Karpas-422 (cell line): ENCODE measurements around the gene KDELR3. TPM values are rescaled to one million over a fixed set of nuclear protein-coding genes. Genes with fewer than 3 reads are reported as not detected.
"Not testable (repeated sequence)": the region's sequence is repeated elsewhere in the genome, so short reads cannot be mapped to it uniquely, and the experiment has no call there.

ENCODE experiments used
- DNase-seq: peaks from one replicate; pipeline ENCODE4 v3.0.0-alpha.2; 2015
- H2AFZ ChIP-seq: fragments of 200-600 bp; sonication (generic); 2 replicates; pipeline ENCODE4 v1.6.1; 2014; ENCODE audit warnings: antibody characterized with exemption, low read length, mixed read lengths
- H3K27ac ChIP-seq: fragments of 200-600 bp; sonication (generic); 2 replicates; pipeline ENCODE4 v1.5.1; 2014; ENCODE audit warnings: mild to moderate bottlenecking, low read length, moderate library complexity
- H3K27me3 ChIP-seq: fragments of 200-600 bp; sonication (generic); 2 replicates; pipeline ENCODE4 v1.6.1; 2014; ENCODE audit warnings: low read length, mixed read lengths
- H3K36me3 ChIP-seq: fragments of 200-600 bp; sonication (generic); 2 replicates; pipeline ENCODE4 v1.6.1; 2014; ENCODE audit warnings: low read length, mixed read lengths; ENCODE audit not compliant: insufficient read depth
- H3K4me1 ChIP-seq: fragments of 200-600 bp; sonication (generic); 2 replicates; pipeline ENCODE4 v1.6.1; 2014; ENCODE audit warnings: mild to moderate bottlenecking, low read length, mixed read lengths
- H3K4me2 ChIP-seq: fragments of 200-600 bp; sonication (generic); 2 replicates; pipeline ENCODE4 v1.6.1; 2014; ENCODE audit warnings: low read length, low read depth, mild to moderate bottlenecking; ENCODE audit not compliant: poor library complexity, severe bottlenecking
- H3K4me3 ChIP-seq: fragments of 200-600 bp; sonication (generic); 2 replicates; pipeline ENCODE4 v1.5.1; 2014; ENCODE audit warnings: mild to moderate bottlenecking, antibody characterized with exemption, low read length, mixed read lengths
- H3K79me2 ChIP-seq: fragments of 200-600 bp; sonication (generic); 2 replicates; pipeline ENCODE4 v1.6.1; 2014; ENCODE audit warnings: mild to moderate bottlenecking, low read length, mixed read lengths
- H3K9ac ChIP-seq: fragments of 200-600 bp; sonication (generic); 2 replicates; pipeline ENCODE4 v1.6.0; 2014; ENCODE audit warnings: low read length
- H3K9me2 ChIP-seq: fragments of 200-600 bp; sonication (generic), shearing (Covaris generic); replicated peaks from 2 replicates; pipeline ENCODE4 v1.6.0; 2014; ENCODE audit warnings: mild to moderate bottlenecking, low read length, moderate library complexity; ENCODE audit not compliant: insufficient read depth
- H3K9me3 ChIP-seq: fragments of 300-700, 200-600 bp; sonication (generic); 2 replicates; pipeline ENCODE4 v1.6.1; 2014; ENCODE audit warnings: low read length, mixed read lengths
- H4K20me1 ChIP-seq: fragments of 200-600 bp; sonication (generic); 2 replicates; pipeline ENCODE4 v1.6.1; 2014; ENCODE audit warnings: mild to moderate bottlenecking, antibody characterized with exemption, low read length, low read depth; ENCODE audit not compliant: insufficient read depth
- total RNA-seq: library from RNA; depleted of rRNA; stranded (reverse); fragments of >200 nt; shearing (Covaris generic); gene quantifications from 2 replicates; pipeline ENCODE4 v1.2.3, GENCODE V29; 2014; ENCODE audit warnings: low replicate concordance

KDELR3 gene
- total RNA-seq, 1 experiment from 2014 or later, result not detected

DNA sequence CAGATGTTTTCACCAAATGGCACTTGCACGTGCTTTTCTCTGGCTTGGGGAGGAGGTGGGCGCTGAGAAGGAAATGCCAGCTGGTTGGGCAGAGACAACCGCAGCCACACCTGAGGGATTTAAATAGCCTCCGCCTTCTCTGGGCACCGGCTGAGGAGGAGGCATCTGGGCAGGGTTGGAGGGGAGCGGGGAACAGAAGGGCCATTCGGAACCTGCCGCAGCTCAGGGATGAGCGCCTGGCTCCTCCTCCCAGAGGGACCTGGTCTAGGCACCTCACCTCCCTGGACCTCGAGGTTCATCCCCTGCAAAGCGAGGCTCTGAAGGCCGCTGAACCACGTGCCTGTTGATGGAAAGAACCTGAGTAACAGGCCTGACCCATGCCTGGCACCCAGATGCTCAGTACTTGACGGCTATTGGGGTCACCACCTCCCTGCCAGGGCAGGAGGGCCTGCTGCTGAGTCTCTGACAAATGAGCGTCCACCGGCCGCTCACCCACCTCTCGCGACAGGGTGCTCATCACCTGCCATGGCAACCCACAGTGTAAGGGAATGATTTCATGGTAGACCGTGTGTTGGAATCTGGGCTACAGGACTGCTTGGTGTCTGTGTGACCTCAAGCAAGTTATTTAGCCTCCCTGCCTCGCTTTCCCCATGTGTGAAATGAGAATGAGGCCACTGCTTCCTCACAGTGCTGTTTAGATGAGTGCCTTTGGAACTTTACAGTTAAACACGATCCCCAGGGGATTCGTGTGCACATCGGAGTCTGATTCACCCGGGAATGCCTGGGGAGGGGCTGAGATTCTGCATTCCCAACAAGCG lies 2.0 kb upstream of the KDELR3 start:
- no peak overlapping the region for H3K27ac ChIP-seq
- no peak overlapping the region for H3K4me3 ChIP-seq
- no peaks in the 10 kb centered on the region for H3K9me2 ChIP-seq
- H3K36me3 ChIP-seq, result no peaks in the 10 kb centered on the region
- H3K9me3 ChIP-seq, result no peaks in the 10 kb centered on the region
- no peak overlapping the region for H3K9ac ChIP-seq
- no peak overlapping the region for H3K4me2 ChIP-seq
- H4K20me1 ChIP-seq, result no peaks in the 10 kb centered on the region
- H3K27me3 ChIP-seq, result no peaks in the 10 kb centered on the region
- DNase-seq, result no peak
- no peak overlapping the region for H2AFZ ChIP-seq
- H3K79me2 ChIP-seq, result no peaks in the 10 kb centered on the region
- no peaks in the 10 kb centered on the region for H3K4me1 ChIP-seq

DNA sequence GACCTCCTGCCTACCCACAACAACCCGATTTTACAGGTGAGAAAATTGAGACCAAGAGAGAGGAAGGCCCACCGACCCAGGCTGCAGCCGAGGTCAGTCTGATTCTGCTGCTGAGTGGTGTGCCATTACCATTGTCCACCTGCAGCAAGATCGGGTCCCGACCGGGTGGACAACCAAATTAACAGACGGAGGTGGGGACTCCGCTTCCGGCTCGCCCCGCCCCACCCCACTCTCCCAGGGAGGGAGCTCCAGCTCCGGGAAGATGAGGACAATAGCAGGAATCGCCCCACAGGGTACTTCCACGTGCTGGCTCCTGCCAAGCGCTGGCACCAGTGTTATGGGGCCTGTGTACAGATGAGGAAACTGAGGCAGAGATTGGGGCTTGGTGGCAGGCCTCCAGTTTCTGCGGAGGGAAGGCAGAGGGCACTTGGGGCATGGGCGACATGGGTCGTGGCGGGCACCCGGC lies 425 bp upstream of the KDELR3 start:
- H3K4me3 ChIP-seq, result no peak overlapping the region
- no peaks in the 10 kb centered on the region for H3K4me1 ChIP-seq
- no peaks in the 10 kb centered on the region for H3K36me3 ChIP-seq
- no peaks in the 10 kb centered on the region for H3K79me2 ChIP-seq
- no peak overlapping the region for H3K27ac ChIP-seq
- no peak overlapping the region for H2AFZ ChIP-seq
- H3K9me2 ChIP-seq, result no peaks in the 10 kb centered on the region
- H3K9ac ChIP-seq, result no peak overlapping the region
- no peaks in the 10 kb centered on the region for H3K9me3 ChIP-seq
- H3K4me2 ChIP-seq, result no peak overlapping the region
- no peaks in the 10 kb centered on the region for H3K27me3 ChIP-seq
- H4K20me1 ChIP-seq, result no peaks in the 10 kb centered on the region
- no peak for DNase-seq

GRCh38 chr22:38468443-38469305 lies 778 bp downstream of the KDELR3 start:
- no peak overlapping the region for H3K4me3 ChIP-seq
- H3K9me2 ChIP-seq, result no peaks in the 10 kb centered on the region
- no peak overlapping the region for H3K4me2 ChIP-seq
- no peak for DNase-seq
- no peaks in the 10 kb centered on the region for H3K4me1 ChIP-seq
- no peaks in the 10 kb centered on the region for H3K36me3 ChIP-seq
- no peaks in the 10 kb centered on the region for H4K20me1 ChIP-seq
- H3K9me3 ChIP-seq, result no peaks in the 10 kb centered on the region
- no peaks in the 10 kb centered on the region for H3K79me2 ChIP-seq
- no peak overlapping the region for H2AFZ ChIP-seq
- no peak overlapping the region for H3K27ac ChIP-seq
- no peak overlapping the region for H3K9ac ChIP-seq
- H3K27me3 ChIP-seq, result no peaks in the 10 kb centered on the region

GRCh38 chr22:38469306-38469781 lies 1.4 kb downstream of the KDELR3 start:
- no peaks in the 10 kb centered on the region for H3K36me3 ChIP-seq
- no peak overlapping the region for H3K4me2 ChIP-seq
- no peaks in the 10 kb centered on the region for H3K4me1 ChIP-seq
- no peaks in the 10 kb centered on the region for H3K9me2 ChIP-seq
- H2AFZ ChIP-seq, result no peak overlapping the region
- no peaks in the 10 kb centered on the region for H3K9me3 ChIP-seq
- no peaks in the 10 kb centered on the region for H3K79me2 ChIP-seq
- H3K27ac ChIP-seq, result no peak overlapping the region
- H4K20me1 ChIP-seq, result no peaks in the 10 kb centered on the region
- DNase-seq, result no peak
- no peak overlapping the region for H3K9ac ChIP-seq
- no peaks in the 10 kb centered on the region for H3K27me3 ChIP-seq
- H3K4me3 ChIP-seq, result no peak overlapping the region

DNA sequence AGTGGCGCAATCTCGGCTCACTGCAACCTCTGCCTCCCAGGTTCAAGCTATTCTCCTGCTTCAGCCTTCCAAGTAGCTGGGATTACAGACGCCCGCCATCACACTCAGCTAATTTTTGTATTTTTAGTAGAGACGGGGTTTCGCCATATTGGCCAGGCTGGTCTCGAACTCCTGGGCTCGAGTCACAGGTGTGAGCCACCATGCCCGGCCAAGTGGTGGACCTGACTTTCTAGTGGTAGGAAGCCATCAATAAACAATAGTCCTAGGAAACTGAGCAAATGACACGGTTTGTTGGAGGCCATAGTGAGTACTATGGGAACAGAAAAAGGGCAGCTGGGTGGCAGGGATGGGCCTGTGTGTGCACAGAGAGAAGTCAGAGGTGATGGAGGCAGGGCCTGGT lies 2.3 kb downstream of the KDELR3 start:
- H3K27ac ChIP-seq, H4K20me1 ChIP-seq: not testable (repeated sequence)

DNA sequence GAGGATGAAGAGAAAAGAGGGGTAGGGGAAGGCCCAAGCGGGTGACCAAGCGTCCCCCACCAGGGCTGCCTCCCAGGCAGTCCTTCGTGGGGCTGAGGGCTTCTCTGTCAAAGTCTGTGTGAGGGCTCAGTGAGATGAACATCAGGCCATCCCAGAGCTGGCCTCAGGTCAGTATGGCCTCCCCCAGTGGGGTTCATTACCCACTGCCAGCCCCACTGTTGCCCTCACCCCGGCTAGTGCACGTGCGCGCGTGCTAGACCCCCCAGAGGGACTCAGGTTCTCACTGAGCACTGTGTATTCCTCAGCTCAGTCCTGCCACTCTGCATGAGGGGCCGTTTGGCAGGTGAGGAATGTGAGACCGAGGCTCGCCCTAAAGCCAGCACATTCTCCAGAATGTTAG lies 3.3 kb downstream of the KDELR3 start:
- no peak overlapping the region for H2AFZ ChIP-seq
- H3K27ac ChIP-seq, result no peak overlapping the region
- no peaks in the 10 kb centered on the region for H3K36me3 ChIP-seq
- H3K79me2 ChIP-seq, result no peaks in the 10 kb centered on the region
- H3K4me3 ChIP-seq, result no peak overlapping the region
- no peak overlapping the region for H3K4me2 ChIP-seq
- no peak overlapping the region for H3K9ac ChIP-seq
- DNase-seq, result no peak
- no peaks in the 10 kb centered on the region for H3K9me2 ChIP-seq
- no peaks in the 10 kb centered on the region for H3K9me3 ChIP-seq
- H3K4me1 ChIP-seq, result no peaks in the 10 kb centered on the region
- no peaks in the 10 kb centered on the region for H3K27me3 ChIP-seq
- H4K20me1 ChIP-seq, result no peaks in the 10 kb centered on the region

More for the DNA sequence above, 2.3 kb downstream of the KDELR3 start:
- H3K27me3 ChIP-seq, H2AFZ ChIP-seq, H3K4me1 ChIP-seq, H3K79me2 ChIP-seq, H3K9ac ChIP-seq, H3K36me3 ChIP-seq, DNase-seq, H3K9me3 ChIP-seq, H3K4me3 ChIP-seq, H3K4me2 ChIP-seq, H3K9me2 ChIP-seq: not testable (repeated sequence)

DNA sequence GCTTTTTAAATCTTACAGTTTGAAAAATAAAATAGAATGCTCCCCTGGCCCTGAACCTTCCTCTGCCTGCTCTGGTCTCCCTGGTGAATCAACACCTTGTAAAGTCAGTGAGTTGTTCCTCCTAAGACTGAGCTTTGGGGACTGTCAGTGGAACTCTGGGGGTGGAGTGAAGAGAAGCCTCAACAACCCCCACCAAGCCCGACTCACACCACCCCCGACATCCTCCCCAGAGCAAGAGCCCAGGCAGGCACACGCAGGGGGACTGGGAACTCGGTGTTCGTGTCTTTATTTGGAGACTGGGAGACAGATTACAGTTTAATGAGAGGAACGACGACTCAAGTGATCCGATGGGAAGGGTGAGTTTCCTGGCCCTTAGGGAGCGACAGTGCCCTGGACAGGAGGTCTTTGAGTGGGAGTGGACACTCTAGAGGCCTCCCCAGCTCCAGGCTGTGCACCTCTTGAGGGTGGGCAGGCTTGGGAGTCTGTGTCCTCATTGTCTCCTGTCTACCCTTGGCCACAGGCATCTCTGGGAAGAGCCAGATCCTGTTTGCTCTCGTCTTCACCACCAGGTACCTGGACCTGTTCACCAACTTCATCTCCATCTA lies 6.2 kb downstream of the KDELR3 start:
- H3K9me3 ChIP-seq, result no peaks in the 10 kb centered on the region
- no peak for DNase-seq
- H3K36me3 ChIP-seq, result no peaks in the 10 kb centered on the region
- H3K79me2 ChIP-seq, result no peaks in the 10 kb centered on the region
- H2AFZ ChIP-seq, result no peak overlapping the region
- no peaks in the 10 kb centered on the region for H3K27me3 ChIP-seq
- H3K4me1 ChIP-seq, result no peaks in the 10 kb centered on the region
- no peak overlapping the region for H3K27ac ChIP-seq
- H3K4me3 ChIP-seq, result no peak overlapping the region
- H3K4me2 ChIP-seq, result no peak overlapping the region
- H4K20me1 ChIP-seq, result no peaks in the 10 kb centered on the region
- no peaks in the 10 kb centered on the region for H3K9me2 ChIP-seq
- H3K9ac ChIP-seq, result no peak overlapping the region

DNA sequence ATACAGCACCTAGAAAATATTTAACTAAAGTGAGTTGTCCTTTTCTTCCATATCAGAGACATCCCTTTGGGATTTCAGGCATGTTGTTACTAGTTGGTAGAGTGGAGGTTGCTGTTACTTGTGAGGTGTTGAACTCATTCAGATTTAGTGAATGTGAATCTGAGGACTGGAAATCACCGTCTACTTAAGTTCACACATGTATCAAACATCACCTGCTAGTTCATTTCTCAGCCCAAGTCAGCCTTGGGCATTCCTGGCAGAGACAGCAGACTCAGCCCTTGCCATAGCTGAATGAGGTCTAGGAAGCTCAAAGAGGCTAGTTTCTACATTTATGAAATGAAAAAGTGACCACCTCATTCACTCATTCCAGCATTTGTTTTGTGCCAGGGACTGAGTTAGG lies 9.7 kb downstream of the KDELR3 start:
- Histone ChIP-seq H3K9me2 (no peaks in the 10 kb centered on the region), H3K9me3 (no peaks in the 10 kb centered on the region), H3K27ac (no peak overlapping the region), H3K4me2 (no peak overlapping the region), H4K20me1 (no peaks in the 10 kb centered on the region), H3K4me1 (no peaks in the 10 kb centered on the region), H3K4me3 (no peak overlapping the region), H3K9ac (no peak overlapping the region), H3K36me3 (peaks cover 12% of the 10 kb centered on the region; the same call in 1 of the 2 replicates), H3K79me2 (no peaks in the 10 kb centered on the region), H2AFZ (no peak overlapping the region), H3K27me3 (no peaks in the 10 kb centered on the region)
- DNase-seq, result no peak
